Adipose tissue (tissue), 3 donors: ENCODE results near the gene SPHK1. TPM values are rescaled to one million over a fixed set of nuclear protein-coding genes. Genes with fewer than 3 reads are reported as not detected.

Source experiments
- H3K27ac ChIP-seq: one replicate; pipeline ENCODE4 v1.5.1; 2013; ENCODE audit warnings: low read depth, low read length
- WGBS, 3 donors: extraction: QIAGEN DNeasy Blood & Tissue Kit; methylation state at CpG; one replicate each; pipeline ENCODE4 v1.1.7; 2013; 5-methylcytosine and 5-hydroxymethylcytosine counted together
- polyA plus RNA-seq, 3 donors: library from polyadenylated mRNA; stranded (reverse); fragments of 200-250 nt; gene quantifications; one replicate each; pipeline ENCODE4 v1.2.3, GENCODE V29; 2013
- donor health status: healthy with polysubstance abuse.
- donor health status: Bipolar disorder and iron deficiency.
- donor health status: healthy.

The SPHK1 gene
- polyA plus RNA-seq, 3 donors: 8.4 to 33.0 (median 15.5) TPM

DNA sequence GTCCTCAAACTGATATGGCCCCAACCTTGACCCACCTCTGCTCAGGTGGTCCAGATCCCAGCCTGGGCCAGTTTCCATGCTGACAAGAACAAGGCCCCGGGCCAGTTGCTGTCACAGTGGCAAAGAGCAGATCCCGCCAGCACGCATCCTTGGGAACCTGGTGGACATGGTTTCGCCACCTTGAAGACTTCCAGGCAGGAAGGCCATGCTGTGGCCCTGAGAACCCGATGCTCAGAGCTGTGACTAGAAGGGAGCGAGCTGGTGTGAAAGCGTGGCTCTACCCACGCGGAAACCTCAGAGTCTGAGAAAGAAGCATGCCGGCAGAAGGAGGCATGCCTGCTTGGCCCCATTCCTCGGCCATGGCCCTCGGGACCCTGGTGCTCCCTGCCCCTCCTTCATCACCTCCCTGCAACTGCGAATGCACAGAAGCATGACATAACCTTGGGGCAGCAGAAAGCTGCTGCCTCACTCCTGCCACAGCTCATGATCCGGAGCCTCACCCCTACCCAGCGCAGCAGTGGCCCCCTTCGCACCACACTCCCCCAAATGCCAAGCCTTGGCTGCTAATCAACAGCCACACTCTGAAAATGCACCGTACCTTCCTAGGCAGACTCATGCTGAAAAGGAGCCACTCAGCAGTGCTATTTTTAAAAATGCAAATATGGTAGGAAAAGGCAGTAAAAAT, 35.3 kb downstream of the SPHK1 start:
- 76 to 86% (median 85%) methylated on average over 17 of the region's 17 CpGs for whole genome bisulfite sequencing, 3 donors
- no peak overlapping the region for H3K27ac ChIP-seq

DNA sequence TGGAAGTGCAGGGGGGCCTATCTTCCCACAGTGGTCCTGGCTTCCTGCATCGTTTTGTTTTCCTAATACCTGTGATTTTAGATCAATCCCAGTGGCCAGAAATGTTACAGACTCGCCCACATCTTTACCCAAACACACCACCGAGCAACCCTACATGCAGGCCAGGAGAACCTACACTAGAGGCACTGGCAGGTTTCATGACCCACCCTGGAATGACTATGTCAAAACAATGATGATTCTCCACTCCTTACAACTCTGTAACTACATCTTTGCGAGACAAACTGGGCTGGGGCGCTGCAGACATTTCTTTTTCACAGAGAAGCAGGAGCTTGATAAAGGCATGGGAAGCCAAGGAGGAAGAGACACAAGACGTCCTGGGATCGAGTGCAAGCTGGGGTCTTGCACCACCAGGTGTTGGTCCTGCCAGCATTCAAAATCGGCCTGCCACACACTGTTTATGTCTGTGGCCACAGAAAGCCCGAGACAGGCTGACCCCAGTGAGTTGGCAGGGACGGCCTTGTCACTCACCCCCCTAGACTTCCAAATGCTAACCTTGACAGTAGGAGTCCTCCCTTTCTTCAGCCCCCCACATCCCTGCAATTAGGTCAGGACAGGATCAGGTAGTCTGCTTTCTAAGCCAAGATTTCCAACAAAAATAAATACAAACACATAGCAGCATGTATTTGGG, 36.1 kb downstream of the SPHK1 start:
- H3K27ac ChIP-seq: no peak overlapping the region
- 78 to 80% (median 78%) methylated on average over 10 of the region's 10 CpGs for WGBS, 3 donors

DNA sequence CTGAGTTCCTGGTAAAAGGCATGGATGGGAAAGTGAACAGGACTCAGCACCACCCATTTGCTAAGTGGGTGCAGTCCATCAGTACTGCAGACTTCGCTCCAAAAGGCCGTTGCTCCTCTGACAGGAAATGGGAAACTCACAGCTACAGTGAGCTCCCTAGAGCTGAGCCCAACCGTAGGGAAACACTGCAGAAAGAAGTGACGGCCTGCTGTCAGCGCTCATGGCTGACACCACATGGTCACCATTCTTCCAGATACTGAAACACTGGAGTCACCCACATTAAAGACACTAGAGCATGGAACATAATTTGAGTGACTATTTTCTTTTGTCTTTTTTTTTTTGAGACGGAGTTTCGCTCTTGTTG, 36.6 kb downstream of the SPHK1 start:
- WGBS, 3 donors: 55 to 69% (median 60%) methylated on average over 7 of the region's 7 CpGs
- H3K27ac ChIP-seq: no peak overlapping the region

DNA sequence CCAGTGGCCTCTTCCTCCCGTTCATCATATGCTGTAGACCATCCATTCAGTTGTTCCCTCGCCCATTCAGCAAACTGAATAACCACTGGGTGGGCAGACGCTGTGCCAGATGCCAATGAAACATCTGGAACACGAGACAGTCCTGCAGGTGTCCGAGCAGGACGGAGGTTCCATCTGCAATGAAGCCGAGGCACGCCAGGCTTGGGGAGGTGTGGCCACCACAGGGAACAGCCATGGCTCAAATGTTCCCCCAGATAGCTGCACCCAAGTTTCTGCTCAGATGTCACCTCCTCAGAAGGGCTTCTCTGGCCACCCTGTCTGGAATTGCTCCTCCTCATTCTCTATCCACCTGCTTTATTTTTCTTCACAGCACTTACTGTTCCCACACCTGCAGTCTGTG, 38.0 kb downstream of the SPHK1 start:
- 95 to 97% (median 96%) methylated on average over 8 of the region's 8 CpGs for WGBS, 3 donors
- no peak overlapping the region for H3K27ac ChIP-seq

DNA sequence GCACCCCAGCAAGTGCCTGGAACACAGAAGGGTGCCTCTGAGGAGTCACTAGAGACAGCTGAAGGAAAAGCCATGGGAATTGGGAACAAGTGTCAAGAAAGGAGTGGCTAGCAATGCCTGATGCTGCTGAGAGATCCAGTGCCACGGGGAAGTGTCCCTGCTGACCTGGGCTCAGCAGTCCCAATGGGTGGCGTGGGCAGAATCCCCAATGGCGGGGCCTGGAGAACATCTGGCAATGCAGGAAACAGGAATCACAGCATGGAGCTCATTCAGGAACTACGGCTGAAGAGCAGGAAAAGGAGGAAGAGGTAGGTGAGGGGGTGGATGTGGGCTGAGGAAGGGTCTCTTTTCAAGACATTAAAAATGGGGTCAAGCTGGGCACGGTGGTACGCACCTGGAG, 38.5 kb downstream of the SPHK1 start:
- no peak overlapping the region for H3K27ac ChIP-seq
- 80 to 88% (median 81%) methylated on average over 6 of the region's 6 CpGs for WGBS, 3 donors

DNA sequence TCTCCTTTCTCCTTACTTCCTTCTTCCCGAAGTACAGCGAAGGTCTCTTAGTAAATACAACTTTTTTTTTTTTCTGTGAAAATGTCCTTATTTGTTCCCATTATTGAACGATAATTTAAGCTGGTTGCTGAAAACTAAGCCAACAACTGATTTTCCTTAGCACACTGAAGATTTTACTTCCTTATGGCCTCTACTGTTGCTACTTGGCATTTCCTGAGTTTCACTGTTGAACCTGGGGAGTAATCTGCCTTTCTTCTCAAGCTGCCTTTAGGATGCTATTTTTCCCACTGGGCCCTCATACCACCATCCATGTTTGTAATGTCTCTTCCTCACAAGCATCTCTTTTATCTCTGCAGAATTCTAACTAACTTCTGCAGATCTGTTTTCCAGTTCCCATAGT, 42.4 kb downstream of the SPHK1 start:
- WGBS, 3 donors: 79 to 99% (median 82%) methylated on average over 3 of the region's 3 CpGs
- no peak overlapping the region for H3K27ac ChIP-seq

DNA sequence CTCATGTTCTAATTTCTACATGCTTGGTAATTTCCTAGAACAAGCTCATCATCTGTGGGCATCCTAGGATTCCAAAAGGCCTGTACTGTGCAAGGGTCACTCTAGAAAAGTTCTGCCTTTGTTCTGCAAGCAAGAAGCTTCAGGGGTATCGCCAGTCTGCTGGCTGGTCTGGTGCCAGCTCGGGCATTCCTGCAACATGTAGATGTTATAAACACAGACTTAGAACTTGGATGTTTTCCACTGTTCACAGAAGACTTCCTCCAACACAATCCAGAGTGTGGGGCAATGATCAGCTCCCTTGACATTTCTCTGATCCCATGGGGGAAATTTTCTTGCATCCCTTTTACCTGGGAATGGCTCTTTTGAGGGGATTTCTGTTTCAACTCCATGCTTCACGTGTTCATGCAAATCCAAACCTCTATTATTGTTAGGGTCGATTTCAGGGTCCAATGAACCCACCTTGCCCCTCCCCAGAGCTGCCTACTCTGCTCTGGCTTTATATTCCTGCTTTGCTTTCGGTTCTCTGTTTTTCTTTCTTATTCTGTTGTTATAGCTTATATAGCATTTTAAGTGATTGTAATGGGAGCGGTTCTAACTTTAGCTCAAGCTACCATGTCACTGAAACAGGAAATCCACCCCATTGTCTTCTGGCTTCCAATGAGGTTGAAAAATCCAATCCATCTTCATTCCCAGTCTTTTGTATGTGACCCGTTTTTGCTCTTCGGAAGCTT, 43.3 kb downstream of the SPHK1 start:
- WGBS, 3 donors: 65 to 79% (median 70%) methylated on average over 8 of the region's 8 CpGs
- no peak overlapping the region for H3K27ac ChIP-seq

DNA sequence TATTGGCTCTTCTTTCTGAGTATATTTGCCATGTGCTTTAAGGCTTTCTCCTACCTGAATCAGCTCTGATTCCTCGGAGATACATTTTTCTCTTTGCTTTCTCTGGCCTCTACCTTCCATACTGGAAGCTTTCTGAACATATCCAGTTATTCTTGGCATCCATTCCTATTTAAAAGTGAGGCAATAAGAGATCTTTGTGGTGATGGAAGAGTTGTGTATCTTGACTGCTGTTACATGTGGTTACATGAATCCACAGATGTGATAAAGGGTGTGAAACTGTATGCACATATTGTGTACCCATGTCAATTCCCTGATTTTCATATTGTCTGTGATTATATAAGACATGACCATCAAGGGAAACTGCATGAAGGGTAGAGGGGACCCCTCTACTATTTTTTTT, 44.1 kb downstream of the SPHK1 start:
- no peak overlapping the region for H3K27ac ChIP-seq

DNA sequence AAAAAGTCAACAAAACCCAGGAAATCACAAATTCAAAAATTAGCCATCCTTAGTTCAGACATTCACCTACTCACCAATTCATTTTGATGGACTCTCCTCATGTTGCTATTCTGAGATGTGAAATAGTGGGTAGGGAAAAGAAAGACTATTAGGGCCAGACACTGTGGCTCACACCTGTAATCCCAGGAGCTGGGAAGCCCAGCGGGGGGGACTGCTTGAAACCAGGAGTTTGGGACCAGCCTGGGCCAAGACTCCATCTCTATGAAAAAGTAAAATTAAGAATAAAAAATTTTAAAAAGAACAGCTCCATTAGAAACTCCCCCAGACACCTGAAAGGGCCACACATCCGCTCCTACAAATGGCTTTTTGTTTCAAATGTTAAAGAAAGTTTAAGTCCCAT, 47.1 kb downstream of the SPHK1 start:
- 89 to 95% (median 91%) methylated on average over 2 of the region's 2 CpGs for WGBS, 3 donors
- H3K27ac ChIP-seq: no peak overlapping the region

More for the DNA sequence above, 44.1 kb downstream of the SPHK1 start:
- 100% methylated on average over 1 of the region's 1 CpG for WGBS, 3 donors

DNA sequence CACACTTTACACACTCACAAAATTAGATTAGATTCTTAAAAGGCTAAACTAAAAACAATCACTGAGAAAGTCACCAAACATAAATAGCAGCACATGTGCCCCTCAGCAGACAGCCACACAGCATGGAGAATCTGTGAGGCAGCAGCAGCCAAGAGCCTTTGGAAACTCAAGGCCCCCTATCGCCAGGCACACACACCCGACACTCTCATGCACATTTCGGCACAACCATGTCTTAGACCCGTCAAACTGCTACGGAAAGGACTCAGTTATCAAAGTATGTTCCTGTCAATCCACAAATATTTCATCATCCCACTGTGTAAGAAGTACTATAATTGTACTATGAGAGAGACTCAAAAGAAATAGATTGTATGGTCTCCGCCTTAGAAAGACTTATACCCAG, 47.6 kb downstream of the SPHK1 start:
- 75 to 96% (median 88%) methylated on average over 6 of the region's 6 CpGs for WGBS, 3 donors
- no peak overlapping the region for H3K27ac ChIP-seq

DNA sequence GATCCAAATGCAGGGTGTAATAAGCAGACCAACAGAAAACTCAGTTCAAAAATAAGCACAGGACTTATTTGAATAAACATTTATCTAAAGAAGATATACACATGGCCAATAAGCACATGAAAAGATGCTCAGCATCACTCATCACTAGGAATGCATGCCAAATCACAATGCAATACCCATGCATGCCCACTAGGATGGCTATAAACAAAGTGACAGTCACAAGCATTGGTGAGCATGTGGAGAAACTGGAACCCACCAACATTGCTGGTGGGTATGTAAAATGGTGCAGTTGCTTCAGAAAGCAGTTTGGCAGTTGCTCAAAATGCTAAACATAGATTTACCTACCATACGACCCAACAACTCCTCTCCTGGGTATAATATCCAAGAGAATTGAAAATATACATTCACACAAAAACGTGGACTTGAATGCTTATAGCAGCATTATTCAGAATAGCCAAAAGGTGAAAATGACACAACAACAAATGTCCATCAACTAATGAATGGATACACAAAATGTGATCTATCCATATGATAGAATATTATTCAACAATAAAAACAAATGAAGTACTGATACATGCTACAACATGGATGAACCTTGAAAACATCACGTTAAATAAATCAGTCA, 48.4 kb downstream of the SPHK1 start:
- no peak overlapping the region for H3K27ac ChIP-seq
- 79 to 83% (median 82%) methylated on average over 3 of the region's 3 CpGs for WGBS, 3 donors

DNA sequence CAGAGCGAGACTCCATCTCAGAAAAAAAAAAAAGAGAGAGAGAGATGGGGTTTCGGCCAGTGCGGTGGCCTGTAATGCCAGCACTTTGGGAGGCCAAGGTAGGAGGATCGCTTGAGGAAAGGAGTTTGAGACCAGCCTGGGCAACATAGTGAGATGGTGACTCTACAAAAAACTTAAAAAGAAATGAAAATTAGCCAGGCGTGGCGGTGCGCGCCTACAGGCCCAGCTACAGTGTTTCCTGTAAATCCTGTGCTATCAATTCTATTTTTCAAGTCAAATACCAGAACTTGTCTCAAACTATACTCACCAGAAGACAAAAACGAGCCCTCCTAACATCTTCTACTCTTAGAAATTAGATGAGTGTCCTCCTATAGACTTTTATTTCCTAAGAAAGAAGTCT, 49.3 kb downstream of the SPHK1 start:
- WGBS, 3 donors: 94 to 97% (median 95%) methylated on average over 9 of the region's 9 CpGs

DNA sequence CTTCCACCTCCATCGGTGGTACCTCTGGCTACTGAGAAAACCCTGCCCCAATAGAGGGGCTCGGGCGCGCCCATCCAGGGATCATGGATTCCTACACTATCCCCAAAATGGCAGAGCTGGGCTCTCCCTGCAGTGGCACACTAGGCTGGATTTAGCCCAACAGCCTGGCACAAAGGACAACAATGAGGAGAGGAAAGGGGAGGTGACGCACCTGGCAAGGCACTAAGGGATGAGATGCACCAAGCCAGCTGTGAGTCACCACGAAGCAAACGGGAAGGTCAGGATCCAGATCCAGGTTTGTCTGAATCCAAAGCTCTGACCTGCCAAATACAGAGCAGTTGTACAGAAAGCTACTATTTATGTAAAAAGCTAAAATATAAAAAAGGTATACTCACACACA, 50.5 kb downstream of the SPHK1 start:
- H3K27ac ChIP-seq: no peak overlapping the region
- WGBS, 3 donors: 77 to 89% (median 88%) methylated on average over 7 of the region's 7 CpGs

More for the DNA sequence above, 49.3 kb downstream of the SPHK1 start:
- no peak overlapping the region for H3K27ac ChIP-seq

DNA sequence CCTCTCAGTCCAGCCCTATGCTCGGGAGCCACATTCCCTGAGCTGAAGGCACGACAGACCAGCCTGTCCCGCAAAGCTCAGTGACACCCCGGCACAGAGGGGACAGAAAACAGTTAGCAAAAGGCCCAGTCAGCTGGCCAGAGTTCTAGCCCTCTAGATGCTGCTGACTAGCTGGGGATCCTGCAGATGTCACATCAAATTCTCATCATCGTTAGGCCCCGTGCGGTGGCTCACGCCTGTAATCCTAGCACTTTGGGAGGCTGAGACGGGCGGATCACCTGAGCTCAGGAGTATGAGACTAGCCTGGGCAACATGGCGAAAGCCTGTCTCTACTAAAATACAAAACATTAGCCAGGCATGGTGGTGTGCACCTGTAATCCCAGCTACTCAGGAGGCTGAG, 51.3 kb downstream of the SPHK1 start:
- WGBS, 3 donors: 96 to 97% (median 96%) methylated on average over 11 of the region's 11 CpGs
- no peak overlapping the region for H3K27ac ChIP-seq

Other genes starting within 250 kb of the SPHK1 start
- under 1 TPM in 2 of 3 donors, not detected in 1; 0.13 to 0.54 TPM for gene FOXJ1, start 243.4 kb upstream of the SPHK1 start, polyA plus RNA-seq
- 10 to 100 TPM in 2 of 3 donors, 1 to 10 TPM in 1; 5.4 to 25.2 (median 12.3) TPM for gene RNF157, start 144.1 kb upstream of the SPHK1 start, polyA plus RNA-seq
- 10 to 100 TPM; 14.4 to 43.7 (median 40.1) TPM for gene UBALD2, start 119.3 kb upstream of the SPHK1 start, polyA plus RNA-seq
- 1 to 10 TPM; 1.3 to 2.2 (median 2.2) TPM for gene QRICH2, start 76.3 kb upstream of the SPHK1 start, polyA plus RNA-seq
- 10 to 100 TPM; 25.6 to 40.7 (median 30.6) TPM for gene PRPSAP1, start 30.7 kb upstream of the SPHK1 start, polyA plus RNA-seq
- 10 to 100 TPM in 2 of 3 donors, 1 to 10 TPM in 1; 6.2 to 10.1 (median 10.0) TPM for gene UBE2O, start 68.5 kb downstream of the SPHK1 start, polyA plus RNA-seq
- gene AANAT, start 83.0 kb downstream of the SPHK1 start, polyA plus RNA-seq: under 1 TPM in 1 of 3 donors, not detected in 2; 0.08 TPM
- 10 to 100 TPM; 14.1 to 20.8 (median 19.8) TPM for gene RHBDF2, start 116.8 kb downstream of the SPHK1 start, polyA plus RNA-seq
- 10 to 100 TPM in 2 of 3 donors, 1 to 10 TPM in 1; 8.4 to 77.6 (median 54.4) TPM for gene CYGB, start 153.1 kb downstream of the SPHK1 start, polyA plus RNA-seq
- 10 to 100 TPM in 1 of 3 donors, 1 to 10 TPM in 2; 1.6 to 14.4 (median 4.7) TPM for gene PRCD, start 155.4 kb downstream of the SPHK1 start, polyA plus RNA-seq
- 1 to 10 TPM; 2.0 to 6.4 (median 4.2) TPM for gene ST6GALNAC2, start 201.3 kb downstream of the SPHK1 start, polyA plus RNA-seq